Measurements from ENCODE around the gene UQCRHL.

The UQCRHL gene

GRCh38 chr1:15852036-15852827, 44.8 kb upstream of the UQCRHL start:
- TF ChIP-seq ZC3H10 (CRISPR knock-in tag; IDR thresholded peaks at IDR 0.05) = no peak
- TF ChIP-seq PATZ1 (CRISPR knock-in tag; IDR thresholded peaks at IDR 0.05; ENCODE audit: borderline replicate concordance) = no peak
- no peak for TF ChIP-seq ISL1 (CRISPR knock-in tag; IDR thresholded peaks at IDR 0.05)
- no peak for TF ChIP-seq ARNTL (CRISPR knock-in tag; IDR thresholded peaks at IDR 0.05; ENCODE audit: borderline replicate concordance, low read depth)
- TF ChIP-seq TSHZ2 (CRISPR knock-in tag; IDR thresholded peaks at IDR 0.05) = no peak
- TF ChIP-seq BACH2 (CRISPR knock-in tag; IDR thresholded peaks at IDR 0.05; ENCODE audit: borderline replicate concordance) = no peak
- no peak for TF ChIP-seq PPARA (CRISPR knock-in tag; IDR thresholded peaks at IDR 0.05; ENCODE audit: borderline replicate concordance)
- TF ChIP-seq CREB5 (CRISPR knock-in tag; IDR thresholded peaks at IDR 0.05; ENCODE audit: low read depth) = no peak
- ATAC-seq = no peak

- no peak for ATAC-seq
- TF ChIP-seq POU6F1 (CRISPR knock-in tag; IDR thresholded peaks at IDR 0.05; ENCODE audit: borderline replicate concordance, low read depth) = no peak
- TF ChIP-seq TCF4 (CRISPR knock-in tag; IDR thresholded peaks at IDR 0.05; ENCODE audit: borderline replicate concordance) = no peak
Observed at GRCh38 chr1:15851210-15852035, 44.0 kb upstream of the UQCRHL start.

- ATAC-seq = no peak
- no peak for TF ChIP-seq ZC3H10 (CRISPR knock-in tag; IDR thresholded peaks at IDR 0.05)
Observed at GRCh38 chr1:15850471-15851001, 43.1 kb upstream of the UQCRHL start.

- TF ChIP-seq ZNF70 (CRISPR knock-in tag; IDR thresholded peaks at IDR 0.05) (no peak), PATZ1 (CRISPR knock-in tag; IDR thresholded peaks at IDR 0.05; ENCODE audit: borderline replicate concordance) (no peak), ZFP3 (CRISPR knock-in tag; IDR thresholded peaks at IDR 0.05) (no peak), GLIS3 (CRISPR knock-in tag; IDR thresholded peaks at IDR 0.05) (no peak), ARNTL (CRISPR knock-in tag; IDR thresholded peaks at IDR 0.05; ENCODE audit: borderline replicate concordance, low read depth) (no peak), CSDC2 (CRISPR knock-in tag; IDR thresholded peaks at IDR 0.05) (no peak), ZFP30 (CRISPR knock-in tag; IDR thresholded peaks at IDR 0.05) (no peak), SNAI2 (CRISPR knock-in tag; IDR thresholded peaks at IDR 0.05) (no peak), RARB (CRISPR knock-in tag; IDR thresholded peaks at IDR 0.05) (no peak), CSRNP3 (CRISPR knock-in tag; IDR thresholded peaks at IDR 0.05) (no peak), BACH2 (CRISPR knock-in tag; IDR thresholded peaks at IDR 0.05; ENCODE audit: borderline replicate concordance) (no peak), TOX (CRISPR knock-in tag; IDR thresholded peaks at IDR 0.05; ENCODE audit: borderline replicate concordance) (no peak), ZNF565 (CRISPR knock-in tag; conservative IDR thresholded peaks at IDR 0.05; ENCODE audit: low read depth) (no peak)
- ATAC-seq = peak; percentile 77
Observed at GRCh38 chr1:15849775-15850324, 42.4 kb upstream of the UQCRHL start.

Measured in SK-N-SH treated with all-trans-retinoic acid at 6 μM for 48 hours (cell line).